ENCODE measurements around the gene RPS16.

DNA sequence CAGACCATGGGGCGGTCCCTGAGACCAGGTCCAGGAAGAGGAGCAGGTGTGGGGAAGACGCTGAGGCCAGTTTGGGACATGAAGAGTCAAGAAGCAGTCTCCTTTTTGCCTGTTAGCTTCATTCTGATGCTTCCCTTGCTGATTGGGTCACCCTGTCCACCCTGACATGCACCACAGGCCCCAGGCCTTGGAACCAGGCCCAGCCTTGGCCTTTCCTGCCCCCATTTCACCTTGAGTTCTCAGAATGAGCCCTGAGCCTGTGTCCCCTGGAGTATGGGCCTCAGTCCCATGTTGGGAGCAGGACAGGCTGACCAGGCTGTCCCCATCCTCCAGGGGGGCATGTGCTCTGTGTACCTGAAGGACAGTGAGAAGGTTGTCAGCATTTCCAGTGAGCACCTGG, 40.0 kb upstream of the RPS16 start:
- TF ChIP-seq, protein P1, sequence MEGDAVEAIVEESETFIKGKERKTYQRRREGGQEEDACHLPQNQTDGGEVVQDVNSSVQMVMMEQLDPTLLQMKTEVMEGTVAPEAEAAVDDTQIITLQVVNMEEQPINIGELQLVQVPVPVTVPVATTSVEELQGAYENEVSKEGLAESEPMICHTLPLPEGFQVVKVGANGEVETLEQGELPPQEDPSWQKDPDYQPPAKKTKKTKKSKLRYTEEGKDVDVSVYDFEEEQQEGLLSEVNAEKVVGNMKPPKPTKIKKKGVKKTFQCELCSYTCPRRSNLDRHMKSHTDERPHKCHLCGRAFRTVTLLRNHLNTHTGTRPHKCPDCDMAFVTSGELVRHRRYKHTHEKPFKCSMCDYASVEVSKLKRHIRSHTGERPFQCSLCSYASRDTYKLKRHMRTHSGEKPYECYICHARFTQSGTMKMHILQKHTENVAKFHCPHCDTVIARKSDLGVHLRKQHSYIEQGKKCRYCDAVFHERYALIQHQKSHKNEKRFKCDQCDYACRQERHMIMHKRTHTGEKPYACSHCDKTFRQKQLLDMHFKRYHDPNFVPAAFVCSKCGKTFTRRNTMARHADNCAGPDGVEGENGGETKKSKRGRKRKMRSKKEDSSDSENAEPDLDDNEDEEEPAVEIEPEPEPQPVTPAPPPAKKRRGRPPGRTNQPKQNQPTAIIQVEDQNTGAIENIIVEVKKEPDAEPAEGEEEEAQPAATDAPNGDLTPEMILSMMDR (IDR thresholded peaks at IDR 0.05; ENCODE audit: poor library complexity), result no peak
- no peak for TF ChIP-seq EZH2 (IDR thresholded peaks at IDR 0.05; ENCODE audit: borderline replicate concordance)
- TF ChIP-seq EZH2phosphoT487 (IDR thresholded peaks at IDR 0.05; ENCODE audit: low read depth, severe bottlenecking, unreplicated experiment), result no peak

All from hepatocyte (in vitro differentiated cells).